Fibroblast of skin of abdomen (primary cell): ENCODE data around the gene ZFP91.

Source experiments
- DNase-seq: peaks from one replicate; pipeline ENCODE4 v3.0.0-alpha.2; 2013

Gene ZFP91

GRCh38 chr11:58632510-58632909 lies 53.6 kb downstream of the ZFP91 start:
- DNase-seq, result no peak

- no peak for DNase-seq
These were observed 57.7 kb downstream of the ZFP91 start for GRCh38 chr11:58636587-58636986.

GRCh38 chr11:58637371-58637770 lies 58.5 kb downstream of the ZFP91 start:
- no peak for DNase-seq

- no peak for DNase-seq
These were observed 60.2 kb downstream of the ZFP91 start for GRCh38 chr11:58639103-58639502.

- DNase-seq, result no peak
These were observed 60.8 kb downstream of the ZFP91 start for GRCh38 chr11:58639669-58640068.

GRCh38 chr11:58640386-58641023 lies 61.6 kb downstream of the ZFP91 start:
- no peak for DNase-seq

- DNase-seq, result no peak
These were observed 62.5 kb downstream of the ZFP91 start for GRCh38 chr11:58641341-58641740.

- no peak for DNase-seq
These were observed 63.1 kb downstream of the ZFP91 start for GRCh38 chr11:58641803-58642581.

- no peak for DNase-seq
These were observed 67.0 kb downstream of the ZFP91 start for GRCh38 chr11:58645854-58646253.

- DNase-seq, result no peak
These were observed 68.4 kb downstream of the ZFP91 start for GRCh38 chr11:58647141-58647699.

- no peak for DNase-seq
These were observed 69.0 kb downstream of the ZFP91 start for GRCh38 chr11:58647866-58648265.

GRCh38 chr11:58649623-58650022 lies 70.8 kb downstream of the ZFP91 start:
- no peak for DNase-seq

- no peak for DNase-seq
These were observed 71.6 kb downstream of the ZFP91 start for GRCh38 chr11:58650496-58650895.

GRCh38 chr11:58652726-58653280 lies 73.9 kb downstream of the ZFP91 start:
- DNase-seq, result no peak

GRCh38 chr11:58654079-58654907 lies 75.4 kb downstream of the ZFP91 start:
- peak; percentile 69 for DNase-seq

GRCh38 chr11:58654908-58655296 lies 76.0 kb downstream of the ZFP91 start:
- DNase-seq, result no peak

- DNase-seq, result no peak
These were observed 77.5 kb downstream of the ZFP91 start for GRCh38 chr11:58656348-58656747.

GRCh38 chr11:58658623-58659022 lies 79.8 kb downstream of the ZFP91 start:
- no peak for DNase-seq

- DNase-seq, result no peak
These were observed 80.5 kb downstream of the ZFP91 start for GRCh38 chr11:58659404-58659803.

GRCh38 chr11:58659910-58660570 lies 81.2 kb downstream of the ZFP91 start:
- DNase-seq, result no peak
